IMR-90 (cell line): ENCODE results near the gene SLC5A10.
"Not testable (repeated sequence)": the region's sequence is repeated elsewhere in the genome, so short reads cannot be mapped to it uniquely, and the experiment has no call there.

Experiments
- FOS ChIP-seq: fragments of 150-350 bp; IDR thresholded peaks from 2 replicates; pipeline ENCODE4 v1.6.1; 2016; ENCODE audit warnings: low read depth, low read length
- MXI1 ChIP-seq: IDR thresholded peaks from 2 replicates; pipeline ENCODE4 v1.6.1; 2012; ENCODE audit warnings: low read depth, mild to moderate bottlenecking, low read length, moderate library complexity, borderline replicate concordance
- NFE2L2 ChIP-seq: fragments of 150-350 bp; IDR thresholded peaks from 2 replicates; pipeline ENCODE4 v1.6.1; 2016; ENCODE audit warnings: low read depth, mild to moderate bottlenecking, low read length
- POLR2A ChIP-seq: IDR thresholded peaks from 2 replicates; pipeline ENCODE4 v1.6.1; 2012; ENCODE audit warnings: mild to moderate bottlenecking, low read depth, low read length
- RAD21 ChIP-seq: IDR thresholded peaks from 2 replicates; pipeline ENCODE4 v1.6.1; 2012; ENCODE audit warnings: low read length, improper control_type of control experiment
- SMC3 ChIP-seq: fragments of 150-350 bp; IDR thresholded peaks from 2 replicates; pipeline ENCODE4 v1.6.1; 2016; ENCODE audit warnings: low read depth, mild to moderate bottlenecking, antibody characterized with exemption, low read length, moderate library complexity
- TF ChIP-seq, protein P1 (sequence below): conservative IDR thresholded peaks from 2 replicates; pipeline ENCODE4 v1.5.1; 2012; ENCODE audit warnings: mild to moderate bottlenecking, low read depth, low read length, improper control_type of control experiment

DNA sequence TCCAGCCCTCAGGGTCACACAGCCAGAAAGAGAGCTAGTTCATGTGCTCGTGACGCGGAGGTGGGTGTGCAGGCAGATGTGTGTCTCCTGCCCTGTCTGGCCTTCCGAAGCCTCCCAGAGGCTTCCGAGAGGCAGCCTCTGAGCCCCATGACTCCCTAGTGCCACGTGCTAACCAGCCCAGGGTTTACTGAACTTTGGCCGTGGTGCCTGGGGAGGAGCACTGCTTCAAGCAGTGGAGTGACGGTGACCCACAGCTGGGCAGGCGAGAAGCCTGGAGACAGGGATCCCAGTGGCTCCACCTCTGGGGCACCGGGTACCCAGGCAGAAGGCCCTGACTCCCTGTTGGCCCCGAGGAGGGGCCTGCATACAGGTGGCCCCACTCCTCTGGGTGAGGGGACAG is 76.7 kb downstream of the SLC5A10 start:
- TF ChIP-seq, protein P1, sequence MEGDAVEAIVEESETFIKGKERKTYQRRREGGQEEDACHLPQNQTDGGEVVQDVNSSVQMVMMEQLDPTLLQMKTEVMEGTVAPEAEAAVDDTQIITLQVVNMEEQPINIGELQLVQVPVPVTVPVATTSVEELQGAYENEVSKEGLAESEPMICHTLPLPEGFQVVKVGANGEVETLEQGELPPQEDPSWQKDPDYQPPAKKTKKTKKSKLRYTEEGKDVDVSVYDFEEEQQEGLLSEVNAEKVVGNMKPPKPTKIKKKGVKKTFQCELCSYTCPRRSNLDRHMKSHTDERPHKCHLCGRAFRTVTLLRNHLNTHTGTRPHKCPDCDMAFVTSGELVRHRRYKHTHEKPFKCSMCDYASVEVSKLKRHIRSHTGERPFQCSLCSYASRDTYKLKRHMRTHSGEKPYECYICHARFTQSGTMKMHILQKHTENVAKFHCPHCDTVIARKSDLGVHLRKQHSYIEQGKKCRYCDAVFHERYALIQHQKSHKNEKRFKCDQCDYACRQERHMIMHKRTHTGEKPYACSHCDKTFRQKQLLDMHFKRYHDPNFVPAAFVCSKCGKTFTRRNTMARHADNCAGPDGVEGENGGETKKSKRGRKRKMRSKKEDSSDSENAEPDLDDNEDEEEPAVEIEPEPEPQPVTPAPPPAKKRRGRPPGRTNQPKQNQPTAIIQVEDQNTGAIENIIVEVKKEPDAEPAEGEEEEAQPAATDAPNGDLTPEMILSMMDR: not testable (repeated sequence)
- not testable (repeated sequence) for TF ChIP-seq RAD21, MXI1, POLR2A, SMC3, NFE2L2, FOS
